ENCODE measurements around the gene ISLR. TPM values are rescaled to one million over a fixed set of nuclear protein-coding genes. Genes with fewer than 3 reads are reported as not detected.

The ISLR gene
- total RNA-seq, 1 experiment from 2014 or later = 0.11 TPM

DNA sequence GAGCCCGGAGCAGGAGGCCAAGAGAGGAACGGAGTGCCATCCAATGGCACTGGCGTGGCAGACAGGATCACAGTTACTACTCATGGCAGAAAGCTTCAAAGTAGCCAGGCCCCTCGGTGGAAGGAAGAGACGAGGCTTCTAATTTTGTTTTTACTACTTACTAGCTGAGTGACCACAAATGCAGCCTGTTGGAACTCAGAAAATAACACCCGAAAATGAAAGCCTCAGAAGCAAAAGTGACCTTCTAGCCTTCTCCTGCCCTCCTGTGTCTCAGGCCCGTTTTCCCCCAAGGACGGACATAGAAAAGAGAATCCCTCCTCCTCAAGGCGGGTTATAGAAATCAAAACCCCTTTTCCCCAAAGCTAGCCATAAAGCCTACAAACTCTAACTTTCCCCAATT, 39.0 kb downstream of the ISLR start:
- no peak overlapping the region for H2BK20ac ChIP-seq (ENCODE audit: low read depth, low read length, poor library complexity, severe bottlenecking)
- H3K4me1 ChIP-seq (ENCODE audit: insufficient read depth, low read length) = peaks cover 19% of the 10 kb centered on the region; the same call in 1 of the 2 replicates
- no peak overlapping the region for H4K5ac ChIP-seq (ENCODE audit: insufficient read length, low read depth, low read length)
- TF ChIP-seq, protein P1, sequence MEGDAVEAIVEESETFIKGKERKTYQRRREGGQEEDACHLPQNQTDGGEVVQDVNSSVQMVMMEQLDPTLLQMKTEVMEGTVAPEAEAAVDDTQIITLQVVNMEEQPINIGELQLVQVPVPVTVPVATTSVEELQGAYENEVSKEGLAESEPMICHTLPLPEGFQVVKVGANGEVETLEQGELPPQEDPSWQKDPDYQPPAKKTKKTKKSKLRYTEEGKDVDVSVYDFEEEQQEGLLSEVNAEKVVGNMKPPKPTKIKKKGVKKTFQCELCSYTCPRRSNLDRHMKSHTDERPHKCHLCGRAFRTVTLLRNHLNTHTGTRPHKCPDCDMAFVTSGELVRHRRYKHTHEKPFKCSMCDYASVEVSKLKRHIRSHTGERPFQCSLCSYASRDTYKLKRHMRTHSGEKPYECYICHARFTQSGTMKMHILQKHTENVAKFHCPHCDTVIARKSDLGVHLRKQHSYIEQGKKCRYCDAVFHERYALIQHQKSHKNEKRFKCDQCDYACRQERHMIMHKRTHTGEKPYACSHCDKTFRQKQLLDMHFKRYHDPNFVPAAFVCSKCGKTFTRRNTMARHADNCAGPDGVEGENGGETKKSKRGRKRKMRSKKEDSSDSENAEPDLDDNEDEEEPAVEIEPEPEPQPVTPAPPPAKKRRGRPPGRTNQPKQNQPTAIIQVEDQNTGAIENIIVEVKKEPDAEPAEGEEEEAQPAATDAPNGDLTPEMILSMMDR (conservative IDR thresholded peaks at IDR 0.05) = no peak
- peaks cover 6% of the 10 kb centered on the region for H3K23me2 ChIP-seq (ENCODE audit: insufficient read length, low read depth, low read length, poor library complexity, severe bottlenecking)
- H3T11ph ChIP-seq (ENCODE audit: low read length) = no peak overlapping the region
- no peak overlapping the region for H3K18ac ChIP-seq (ENCODE audit: insufficient read length, low read depth, low read length)
- no peaks in the 10 kb centered on the region for H3K79me2 ChIP-seq (ENCODE audit: insufficient read depth, low read length)
- no peaks in the 10 kb centered on the region for H3K9me3 ChIP-seq (ENCODE audit: control insufficient read depth, low read depth, low read length)
- no peak overlapping the region for H3K27ac Mint-ChIP-seq
- no peak overlapping the region for H3K23ac ChIP-seq (ENCODE audit: insufficient read length, low read depth, low read length)
- no CpG with 5 or more reads among the region's 9 CpGs for WGBS (ENCODE audit: extremely low coverage, insufficient read length, low lambda C conversion rate)
- H2AK5ac ChIP-seq (ENCODE audit: insufficient read length, low read length) = no peak overlapping the region
- no peak overlapping the region for H2BK120ac ChIP-seq (ENCODE audit: low read depth, low read length, poor library complexity, severe bottlenecking)
- peaks cover 74 to 85% of the 10 kb centered on the region in 2 experiments for H3K4me1 Mint-ChIP-seq
- H2BK12ac ChIP-seq (ENCODE audit: insufficient read length, low read depth, low read length) = no peak overlapping the region
- H4K8ac ChIP-seq (replicated peaks; ENCODE audit: insufficient read length, low read depth, low read length) = no peak overlapping the region
- no peak overlapping the region for H4K91ac ChIP-seq (ENCODE audit: insufficient read length, low read depth, low read length)
- no peak overlapping the region for H3K4me3 Mint-ChIP-seq
- H3K4me2 ChIP-seq (ENCODE audit: insufficient read depth, insufficient read length, low read length) = no peak overlapping the region
- H3K79me1 ChIP-seq (ENCODE audit: insufficient read depth, low read depth, low read length, poor library complexity, severe bottlenecking) = no peaks in the 10 kb centered on the region
- no peaks in the 10 kb centered on the region for H4K20me1 ChIP-seq (ENCODE audit: control insufficient read depth, insufficient read depth, insufficient read length)
- no peak for DNase-seq
- H2BK15ac ChIP-seq (ENCODE audit: low read depth, low read length) = no peak overlapping the region
- H3K14ac ChIP-seq (ENCODE audit: insufficient read depth, low read length) = no peak overlapping the region
- peaks cover 6% of the 10 kb centered on the region; the same call in 1 of the 2 replicates for H3K27me3 ChIP-seq (ENCODE audit: insufficient read depth, low read length)
- no peak overlapping the region for H2AFZ ChIP-seq (ENCODE audit: low read length)
- no peak overlapping the region for H3K27ac ChIP-seq (ENCODE audit: insufficient read length, low read depth, low read length)
- H2BK5ac ChIP-seq (ENCODE audit: insufficient read length, low read length) = no peak overlapping the region
- no peak overlapping the region for H3K9ac ChIP-seq (ENCODE audit: extremely low read depth, insufficient read length, low read length)
- H3K27me3 Mint-ChIP-seq (ENCODE audit: low read depth) = peaks cover 35% of the 10 kb centered on the region
- no peak overlapping the region for H3K56ac ChIP-seq (ENCODE audit: insufficient read length, low read depth, low read length)
- H3K36me3 Mint-ChIP-seq (ENCODE audit: insufficient read depth in 1 of 3, low read depth in 3 of 3) = peaks cover 4 to 17% (median 11%) of the 10 kb centered on the region in 3 experiments; a peak in 6 of 7 replicates
- no peaks in the 10 kb centered on the region for H3K9me3 Mint-ChIP-seq
- H3K4ac ChIP-seq (ENCODE audit: low read depth, low read length) = no peak overlapping the region

All from H9 (cell line).